GM12875 (cell line): ENCODE results near the gene KRTAP5-3.

Experiments used
- H3K4me3 ChIP-seq: one replicate; pipeline ENCODE4 v1.5.1; 2011; ENCODE audit warnings: low read depth, low read length, control low read depth
- CTCF ChIP-seq: IDR thresholded peaks from 2 replicates; pipeline ENCODE4 v1.5.1; 2011; ENCODE audit warnings: low read depth, mild to moderate bottlenecking, control low read depth, inconsistent platforms, low read length, moderate library complexity, borderline replicate concordance; ENCODE audit not compliant: insufficient read depth

KRTAP5-3 gene

GRCh38 chr11:1652771-1653540, 44.7 kb upstream of the KRTAP5-3 start:
- no peak overlapping the region for H3K4me3 ChIP-seq
- TF ChIP-seq CTCF, result peak; percentile 89

DNA sequence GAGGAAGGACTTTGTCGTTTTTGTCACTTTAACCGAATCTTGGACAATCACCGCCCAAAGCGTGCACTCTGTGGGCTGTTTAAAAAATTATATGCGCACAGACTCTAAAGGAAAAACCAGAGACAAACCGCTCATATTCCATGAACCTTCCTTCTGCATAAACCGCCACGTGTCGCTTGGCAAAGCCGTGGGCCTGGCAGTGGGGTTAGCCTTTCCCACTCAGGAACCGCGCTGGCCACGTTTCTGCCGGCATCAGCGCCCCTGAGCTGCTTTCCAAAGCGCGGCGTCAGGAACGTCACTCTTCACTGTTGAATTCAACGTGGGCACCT, 44.1 kb upstream of the KRTAP5-3 start:
- TF ChIP-seq CTCF, result no peak
- H3K4me3 ChIP-seq, result no peak overlapping the region

GRCh38 chr11:1652026-1652425, 43.8 kb upstream of the KRTAP5-3 start:
- TF ChIP-seq CTCF, result no peak
- no peak overlapping the region for H3K4me3 ChIP-seq

GRCh38 chr11:1651411-1651980, 43.2 kb upstream of the KRTAP5-3 start:
- no peak overlapping the region for H3K4me3 ChIP-seq
- TF ChIP-seq CTCF, result no peak

GRCh38 chr11:1650918-1651262, 42.6 kb upstream of the KRTAP5-3 start:
- no peak for TF ChIP-seq CTCF
- no peak overlapping the region for H3K4me3 ChIP-seq

DNA sequence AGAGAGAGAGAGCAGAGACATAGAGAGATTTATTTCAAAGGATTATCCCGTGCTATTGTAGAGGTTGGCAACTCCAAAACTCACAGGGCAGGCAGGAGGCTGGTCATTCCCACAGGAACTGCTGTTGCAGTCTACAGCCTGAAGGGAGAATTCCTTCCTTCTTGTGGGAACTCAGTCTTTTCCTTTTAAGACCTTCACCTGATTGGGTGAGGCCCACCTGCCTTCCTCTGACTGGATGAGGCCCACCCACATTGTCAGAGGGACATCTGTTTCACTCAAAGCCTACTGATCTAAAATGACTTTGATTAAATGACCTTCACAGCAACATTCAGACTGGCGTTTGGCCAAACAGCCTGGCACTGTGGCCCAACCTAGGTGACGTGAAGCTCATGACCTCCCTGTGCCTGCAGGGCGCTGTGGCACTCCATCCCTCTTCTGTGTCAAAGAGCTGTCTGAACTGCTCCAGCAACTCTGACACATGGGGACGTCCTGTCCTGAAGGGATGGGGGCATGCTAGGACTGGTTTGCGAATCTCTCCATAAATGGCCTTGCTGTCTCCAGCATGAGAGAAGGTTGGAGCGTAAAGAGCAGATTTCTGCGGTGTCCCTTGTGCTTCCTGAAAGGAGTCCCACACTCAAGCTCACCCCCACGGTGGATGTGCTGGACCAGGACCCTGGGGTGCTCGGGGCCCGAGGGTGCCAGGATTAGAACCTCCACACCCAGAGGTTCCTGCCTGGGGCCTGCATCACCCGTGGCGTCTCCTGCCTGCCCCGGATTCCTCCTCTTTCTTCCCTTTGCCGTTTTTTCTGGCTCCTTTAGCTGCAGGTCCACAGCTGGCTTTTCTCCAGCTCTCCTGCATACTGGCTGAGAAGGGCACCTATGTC, 42.0 kb upstream of the KRTAP5-3 start:
- TF ChIP-seq CTCF, result no peak
- H3K4me3 ChIP-seq, result no peak overlapping the region
